Measurements from ENCODE around the gene RALGAPB. TPM values are rescaled to one million over a fixed set of nuclear protein-coding genes. Genes with fewer than 3 reads are reported as not detected.

RALGAPB gene
- total and polyA plus RNA-seq, 11 donors = 7.6 to 31.4 (median 26.0) TPM

DNA sequence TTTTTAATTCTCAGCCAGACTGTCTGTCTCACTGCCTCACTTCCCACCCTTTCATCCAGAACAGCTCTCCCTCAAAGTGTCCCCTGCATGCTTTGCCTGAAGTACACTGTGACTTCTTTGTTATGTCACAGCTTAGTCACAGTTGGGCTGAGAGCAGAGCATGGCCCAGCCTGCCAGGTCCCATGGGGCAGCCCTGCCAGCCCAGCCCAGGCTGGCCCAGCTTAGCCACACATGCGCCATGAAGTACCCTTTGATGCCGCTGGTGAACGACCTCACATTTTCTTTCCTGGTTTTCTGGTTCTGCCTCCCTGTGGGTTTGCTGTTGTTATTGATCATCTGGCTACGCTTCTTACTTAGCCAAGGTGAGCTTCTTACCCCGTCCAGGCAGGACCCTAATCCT is 108.4 kb downstream of the RALGAPB start, which contains the start of gene ADIG:
Gene ADIG (plus strand): TSS at position 185 of the 400 bp plus-strand sequence. CDS start 54 bp downstream, at position 239.
- no peak within 1 kb of the TSS for H3K4me3 ChIP-seq
- peaks cover 0 to 19% (median 10%) of the 10 kb centered on the region in 9 donors for H3K36me3 ChIP-seq
- intact Hi-C loops (cut with DNase I) = no loop called here
- WGBS, 4 donors = 50 to 60% (median 56%) methylated on average over 5 of the region's 5 CpGs
- peaks cover 0 to 31% (median 14%) of the 10 kb centered on the region in 12 donors for H3K4me1 ChIP-seq
- peak within 1 kb of the TSS in 6 of 12 donors; percentile 1 to 69 (median 24) for H3K27ac ChIP-seq
- ATAC-seq = peak; percentile 91 to 93 (median 92)
- TF ChIP-seq POLR2A (IDR thresholded peaks at IDR 0.05) = no peak
- TF ChIP-seq CTCF (IDR thresholded peaks at IDR 0.05) = peak in 1 of 12 donors; percentile 12
- no peaks in the 10 kb centered on the region for H3K9me3 ChIP-seq
- no peaks in the 10 kb centered on the region for H3K27me3 ChIP-seq
- peak; percentile 32 to 73 (median 70) for DNase-seq

DNA sequence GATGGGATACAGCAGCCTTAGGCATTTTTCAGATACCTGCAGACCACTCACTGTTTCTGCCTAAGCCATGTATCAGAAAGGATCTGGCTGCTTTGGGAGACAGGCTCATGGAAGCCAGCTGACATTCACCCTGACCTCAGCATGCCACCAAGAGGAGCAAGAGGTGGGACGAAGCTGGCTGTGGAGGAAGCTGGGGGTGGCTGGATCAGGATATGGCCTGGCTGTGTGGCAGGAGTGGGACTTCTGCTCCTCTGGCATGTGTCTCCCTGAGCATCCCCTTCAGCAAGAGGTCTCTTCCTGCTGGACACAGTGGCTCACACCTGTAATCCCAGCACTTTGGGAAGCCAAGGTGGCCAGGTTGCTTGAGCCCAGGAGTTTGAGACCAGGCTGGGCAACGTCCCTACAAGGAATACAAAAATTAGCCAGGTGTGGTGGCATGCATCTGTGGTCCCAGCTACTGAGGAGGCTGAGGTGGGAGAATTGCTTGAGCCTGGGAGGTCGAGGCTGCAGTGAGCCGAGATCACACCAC is 109.3 kb downstream of the RALGAPB start:
- DNase-seq = no peak
- intact Hi-C loops (cut with DNase I) = no loop called here
- 72 to 81% (median 81%) methylated on average over 3 to 4 of the region's 4 CpGs for whole genome bisulfite sequencing, 4 donors

GRCh38 chr20:38583306-38583705 is 110.7 kb downstream of the RALGAPB start:
- Histone ChIP-seq H3K27ac (no peak overlapping the region), H3K4me1 (peaks cover 0 to 31% (median 14%) of the 10 kb centered on the region in 12 donors), H3K4me3 (no peak overlapping the region), H3K9me3 (no peaks in the 10 kb centered on the region), H3K27me3 (peaks cover 0 to under 1% (median 0%) of the 10 kb centered on the region in 9 donors), H3K36me3 (no peaks in the 10 kb centered on the region)
- intact Hi-C loops (cut with DNase I) = no loop called here
- DNase-seq (no peak), ATAC-seq (no peak)
- TF ChIP-seq CTCF (IDR thresholded peaks at IDR 0.05) = no peak
- no peak for TF ChIP-seq POLR2A (IDR thresholded peaks at IDR 0.05)
- 89 to 91% (median 89%) methylated on average over 4 of the region's 4 CpGs for WGBS, 4 donors

More for the DNA sequence above, 109.3 kb downstream of the RALGAPB start:
- no peak overlapping the region for H3K4me3 ChIP-seq
- peaks cover 0 to 31% (median 14%) of the 10 kb centered on the region in 12 donors for H3K4me1 ChIP-seq
- TF ChIP-seq CTCF (IDR thresholded peaks at IDR 0.05) (no peak), POLR2A (IDR thresholded peaks at IDR 0.05) (no peak)
- no peaks in the 10 kb centered on the region for H3K9me3 ChIP-seq
- ATAC-seq = no peak
- no peak overlapping the region for H3K27ac ChIP-seq
- peaks cover 0 to 10% (median 1%) of the 10 kb centered on the region in 9 donors for H3K36me3 ChIP-seq
- H3K27me3 ChIP-seq = no peaks in the 10 kb centered on the region

- peaks cover 0 to 26% (median 12%) of the 10 kb centered on the region in 12 donors for H3K4me1 ChIP-seq
- no peaks in the 10 kb centered on the region for H3K9me3 ChIP-seq
- DNase-seq = no peak
- 43 to 57% (median 55%) methylated on average over 7 of the region's 7 CpGs for WGBS, 4 donors
- TF ChIP-seq CTCF (IDR thresholded peaks at IDR 0.05) (no peak), POLR2A (IDR thresholded peaks at IDR 0.05) (no peak)
- no peak for ATAC-seq
- H3K36me3 ChIP-seq = no peaks in the 10 kb centered on the region
- no peak overlapping the region for H3K4me3 ChIP-seq
- H3K27me3 ChIP-seq = peaks cover 0 to 4% (median 0%) of the 10 kb centered on the region in 9 donors
- intact Hi-C loops (cut with DNase I) = no loop called here
- no peak overlapping the region for H3K27ac ChIP-seq
Observed at GRCh38 chr20:38584099-38584763, 111.6 kb downstream of the RALGAPB start.

Data from heart left ventricle (tissue), 16 donors.